ENCODE results near the gene SLC22A23.

The SLC22A23 gene

DNA sequence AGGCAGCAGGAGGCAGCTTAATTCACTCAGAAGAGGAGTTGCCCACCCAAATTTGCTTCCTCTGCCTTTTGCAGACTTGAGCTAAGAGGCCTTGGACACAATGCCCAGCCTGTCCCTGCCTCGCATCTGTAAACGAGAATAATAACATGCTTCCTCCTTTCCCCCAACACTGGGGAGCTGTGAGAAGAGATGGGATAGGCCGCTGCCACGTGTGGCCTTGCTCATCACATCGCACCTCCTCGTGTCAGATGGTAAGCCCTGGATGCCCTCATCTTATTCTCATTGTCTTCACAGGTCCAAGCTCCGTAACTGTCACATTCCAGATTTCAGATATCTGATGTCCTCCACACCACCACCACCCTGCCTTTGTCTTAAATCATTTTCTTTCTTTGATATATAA, 216.3 kb downstream of the SLC22A23 start:
- no peaks in the 10 kb centered on the region for H3K36me3 ChIP-seq
- TF ChIP-seq Cebpa-rat (IDR thresholded peaks at IDR 0.05), result no peak
- H3K4me3 ChIP-seq, result no peak overlapping the region
- peaks cover 0 to 29% (median 11%) of the 10 kb centered on the region in 11 experiments; a peak in 14 of 22 replicates for H3K27me3 ChIP-seq
- peaks cover 18 to 34% (median 24%) of the 10 kb centered on the region in 10 experiments for H3K4me1 ChIP-seq
- no peaks in the 10 kb centered on the region for H3K9me3 ChIP-seq (replicated peaks in 1 of 11)
- H3K9ac ChIP-seq, result no peak overlapping the region
- no peaks in the 10 kb centered on the region for H4K20me1 ChIP-seq
- no peak overlapping the region for H3K27ac ChIP-seq
- no peak overlapping the region for H3K4me2 ChIP-seq

DNA sequence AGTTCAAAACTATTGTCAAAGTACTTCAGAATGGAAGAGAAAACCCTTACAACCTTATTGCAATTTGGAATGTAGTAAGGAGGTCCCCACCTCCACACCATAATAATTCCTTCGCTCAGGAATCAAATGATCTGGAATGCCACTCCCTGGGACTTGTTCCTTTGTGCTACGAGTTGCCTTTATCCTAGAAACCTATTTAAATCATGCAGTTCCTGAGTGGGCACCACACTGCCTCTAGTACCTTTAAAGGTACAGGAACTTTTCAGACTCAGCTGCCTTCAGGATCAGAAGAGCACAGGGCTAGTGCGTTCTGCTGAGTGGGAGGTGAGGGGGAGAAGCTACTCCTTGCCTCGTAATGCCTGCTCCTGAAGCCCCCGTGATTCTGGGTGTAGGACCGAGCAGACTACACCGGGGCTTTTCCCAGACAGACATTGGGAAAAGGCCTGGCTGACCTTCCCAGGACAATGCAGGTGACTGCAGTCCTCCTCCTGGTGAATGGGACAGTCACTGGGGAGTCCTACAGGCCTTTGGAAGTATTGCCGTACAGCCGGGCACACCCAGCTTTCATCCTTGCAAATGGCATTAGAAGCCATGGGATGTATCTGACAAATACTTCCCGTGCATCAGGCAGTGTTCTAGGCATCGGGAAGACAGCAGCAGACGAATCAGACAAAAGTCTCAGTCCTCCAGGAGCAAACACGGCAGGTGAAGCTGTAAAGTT, 217.6 kb downstream of the SLC22A23 start:
- H3K9me3 ChIP-seq (replicated peaks in 1 of 11), result no peaks in the 10 kb centered on the region
- no peak overlapping the region for H3K4me2 ChIP-seq
- H3K27me3 ChIP-seq, result peaks cover 0 to 41% (median 21%) of the 10 kb centered on the region in 11 experiments; a peak in 19 of 22 replicates
- H3K36me3 ChIP-seq, result no peaks in the 10 kb centered on the region
- no peak overlapping the region for H3K9ac ChIP-seq
- no peak overlapping the region for H3K4me3 ChIP-seq
- peaks cover 19 to 47% (median 26%) of the 10 kb centered on the region in 10 experiments for H3K4me1 ChIP-seq
- H4K20me1 ChIP-seq, result no peaks in the 10 kb centered on the region; a peak in 1 of 22 replicates
- TF ChIP-seq Cebpa-rat (IDR thresholded peaks at IDR 0.05), result no peak
- no peak overlapping the region for H3K27ac ChIP-seq

DNA sequence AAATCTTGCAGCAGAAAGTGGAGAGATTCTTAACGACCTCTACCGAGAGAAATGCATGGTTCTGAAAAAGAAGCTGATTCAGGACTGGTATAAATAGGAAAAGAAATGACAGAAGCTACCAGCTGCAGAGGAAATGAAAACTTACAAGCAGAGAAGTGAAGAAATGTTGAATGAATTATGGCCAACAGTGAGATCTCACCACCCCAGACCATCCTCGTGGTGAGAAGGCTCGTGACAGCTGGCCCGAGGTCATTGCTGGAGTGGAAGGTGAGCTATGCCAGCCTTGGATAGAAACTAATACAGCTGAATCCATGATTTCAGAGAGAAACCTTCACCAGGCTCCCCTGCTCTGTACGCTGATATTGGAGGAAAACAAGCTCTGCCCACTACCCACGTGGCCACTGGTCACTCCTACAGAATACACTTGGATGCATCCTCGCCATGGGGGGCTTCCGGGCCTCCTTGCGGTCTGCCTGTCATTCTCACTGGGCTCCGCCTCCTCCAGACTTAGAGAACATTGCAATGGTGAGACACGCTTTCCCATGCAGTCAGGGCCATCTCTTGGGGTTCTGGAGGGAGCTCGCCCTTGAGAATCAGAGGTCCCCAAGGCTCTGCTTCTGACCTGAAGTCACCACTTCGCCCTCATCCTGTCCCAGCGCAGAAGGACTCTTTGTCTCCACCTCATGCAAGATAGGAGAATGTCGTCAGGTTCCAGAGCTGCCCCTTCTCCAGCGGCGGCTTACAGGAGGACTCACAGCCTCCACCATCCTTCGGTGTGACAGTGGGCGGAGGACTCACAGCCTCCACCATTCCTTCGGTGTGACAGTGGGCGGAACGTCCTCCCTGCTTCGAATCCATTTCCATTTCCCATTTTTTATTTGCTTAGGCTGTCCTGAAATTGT, 218.8 kb downstream of the SLC22A23 start:
- Histone ChIP-seq H3K4me3 (no peak overlapping the region), H3K27me3 (peaks cover 6 to 53% (median 34%) of the 10 kb centered on the region in 11 experiments), H3K36me3 (no peaks in the 10 kb centered on the region), H3K4me1 (peaks cover 19 to 51% (median 26%) of the 10 kb centered on the region in 10 experiments), H4K20me1 (no peaks in the 10 kb centered on the region; a peak in 1 of 22 replicates), H3K27ac (peak overlapping the region in 3 of 11 experiments; percentile 23 to 46 (median 41); a peak in 5 of 22 replicates), H3K9ac (peak overlapping the region in 3 of 11 experiments; percentile 5 to 47 (median 11); a peak in 3 of 22 replicates), H3K9me3 (replicated peaks in 1 of 11) (no peaks in the 10 kb centered on the region), H3K4me2 (peak overlapping the region; percentile 31 to 79 (median 62))
- TF ChIP-seq Cebpa-rat (IDR thresholded peaks at IDR 0.05), result no peak

DNA sequence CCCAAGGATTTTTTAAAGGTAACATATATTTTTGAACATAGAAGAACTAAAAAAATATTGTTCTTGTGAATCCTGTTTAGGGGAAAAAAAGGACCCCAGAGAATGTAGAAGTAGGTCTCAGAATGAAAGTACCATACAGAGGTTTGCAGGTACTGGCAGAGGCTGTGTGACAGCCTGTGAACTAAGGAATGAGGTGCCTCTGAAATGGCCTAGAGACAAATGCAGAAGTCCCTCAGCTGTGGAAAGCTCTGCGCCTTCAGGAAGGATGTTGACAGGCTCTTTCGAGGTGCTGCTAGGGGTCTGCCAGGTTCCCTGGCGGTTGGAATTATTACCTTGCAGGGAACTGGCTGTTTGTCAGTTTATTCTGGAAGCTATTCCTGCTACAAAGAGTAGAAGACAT, 220.8 kb downstream of the SLC22A23 start:
- Histone ChIP-seq H3K27me3 (peaks cover 26 to 74% (median 54%) of the 10 kb centered on the region in 11 experiments), H3K36me3 (no peaks in the 10 kb centered on the region), H3K27ac (no peak overlapping the region), H3K9me3 (replicated peaks in 1 of 11) (no peaks in the 10 kb centered on the region; a peak in 1 of 22 replicates), H3K4me1 (peaks cover 19 to 51% (median 29%) of the 10 kb centered on the region in 10 experiments), H3K4me3 (no peak overlapping the region), H4K20me1 (peaks cover 0 to 16% (median 11%) of the 10 kb centered on the region in 11 experiments; a peak in 12 of 22 replicates), H3K9ac (no peak overlapping the region), H3K4me2 (peak overlapping the region in 9 of 11 experiments; percentile 4 to 79 (median 60); a peak in 7 of 22 replicates)
- TF ChIP-seq Cebpa-rat (IDR thresholded peaks at IDR 0.05), result no peak

DNA sequence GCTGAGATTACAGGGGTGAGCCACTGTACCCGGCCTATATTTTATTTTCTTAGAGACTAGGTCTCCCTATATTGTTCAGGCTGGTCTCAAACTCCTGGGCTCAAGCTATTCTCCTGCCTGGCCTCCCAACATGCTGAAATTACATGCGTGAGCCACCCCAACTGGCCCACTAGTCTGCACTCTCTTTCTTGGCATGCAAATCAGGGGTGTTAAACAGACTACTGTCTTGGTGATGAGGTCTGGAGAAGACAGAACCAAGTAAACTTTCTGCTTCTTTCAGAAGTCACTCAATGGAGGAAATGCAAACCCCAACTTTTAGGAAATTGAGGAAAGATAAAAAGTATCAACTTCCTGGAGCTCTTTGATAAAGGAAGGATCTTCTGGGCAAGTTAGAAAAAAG, 221.4 kb downstream of the SLC22A23 start:
- Histone ChIP-seq H3K27ac (no peak overlapping the region), H3K9ac (no peak overlapping the region), H3K4me2 (peak overlapping the region in 10 of 11 experiments; percentile 4 to 79 (median 40); a peak in 12 of 22 replicates), H3K9me3 (replicated peaks in 1 of 11) (no peaks in the 10 kb centered on the region; a peak in 1 of 22 replicates), H3K36me3 (no peaks in the 10 kb centered on the region), H3K27me3 (peaks cover 31 to 79% (median 59%) of the 10 kb centered on the region in 11 experiments), H3K4me1 (peaks cover 19 to 51% (median 30%) of the 10 kb centered on the region in 10 experiments), H3K4me3 (no peak overlapping the region), H4K20me1 (peaks cover 0 to 20% (median 14%) of the 10 kb centered on the region in 11 experiments; a peak in 12 of 22 replicates)
- no peak for TF ChIP-seq Cebpa-rat (IDR thresholded peaks at IDR 0.05)

DNA sequence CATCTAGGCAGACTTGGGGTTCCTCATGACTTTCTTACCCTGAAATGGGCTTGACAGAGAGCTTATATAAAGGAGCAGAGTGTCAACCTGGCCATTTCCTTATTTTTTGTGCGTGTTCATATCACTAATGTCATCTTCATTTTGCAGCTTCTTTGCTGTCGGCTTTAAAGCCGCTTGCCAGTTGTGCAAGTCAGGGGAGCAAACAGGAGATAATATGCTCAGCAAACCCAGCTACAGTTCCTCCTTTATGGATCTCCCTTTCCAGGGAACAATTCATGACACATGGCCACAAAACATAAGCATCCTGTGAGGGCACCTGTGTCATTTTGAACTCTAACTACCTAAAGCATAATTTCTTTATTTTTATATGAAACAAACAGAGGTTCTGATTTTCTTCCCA, 222.9 kb downstream of the SLC22A23 start:
- Histone ChIP-seq H3K27ac (no peak overlapping the region), H4K20me1 (peaks cover 0 to 33% (median 27%) of the 10 kb centered on the region in 11 experiments; a peak in 16 of 22 replicates), H3K4me3 (no peak overlapping the region), H3K4me2 (peak overlapping the region in 1 of 11 experiments; percentile 33; a peak in 1 of 22 replicates), H3K9ac (no peak overlapping the region), H3K9me3 (replicated peaks in 1 of 11) (no peaks in the 10 kb centered on the region; a peak in 1 of 22 replicates), H3K27me3 (peaks cover 47 to 95% (median 75%) of the 10 kb centered on the region in 11 experiments), H3K4me1 (peaks cover 28 to 62% (median 40%) of the 10 kb centered on the region in 10 experiments), H3K36me3 (no peaks in the 10 kb centered on the region)
- no peak for TF ChIP-seq Cebpa-rat (IDR thresholded peaks at IDR 0.05)

DNA sequence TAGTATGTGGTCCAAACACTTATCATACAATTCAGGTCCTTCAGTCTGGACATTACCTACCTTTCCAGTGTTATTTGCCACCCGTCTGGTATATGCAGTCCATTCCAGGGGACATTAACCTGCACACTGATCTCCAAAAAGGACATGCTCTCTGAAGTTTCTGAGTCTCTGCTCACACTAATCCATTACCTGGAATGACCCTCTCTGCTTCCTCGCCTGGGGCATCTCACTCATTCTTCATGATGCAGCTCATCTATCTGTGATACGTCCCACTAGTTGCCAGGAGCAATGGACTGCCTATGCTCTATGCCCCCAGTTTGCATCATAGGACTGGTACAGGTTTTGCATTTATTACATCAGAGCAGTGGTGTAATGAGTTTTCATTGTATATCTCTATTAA, 223.5 kb downstream of the SLC22A23 start:
- no peak overlapping the region for H3K4me3 ChIP-seq
- H3K27ac ChIP-seq, result no peak overlapping the region
- H3K27me3 ChIP-seq, result peaks cover 53 to 98% (median 80%) of the 10 kb centered on the region in 11 experiments
- H3K9me3 ChIP-seq (replicated peaks in 1 of 11), result no peaks in the 10 kb centered on the region; a peak in 1 of 22 replicates
- H3K36me3 ChIP-seq, result no peaks in the 10 kb centered on the region
- no peak overlapping the region for H3K9ac ChIP-seq
- TF ChIP-seq Cebpa-rat (IDR thresholded peaks at IDR 0.05), result no peak
- peaks cover 31 to 60% (median 42%) of the 10 kb centered on the region in 10 experiments for H3K4me1 ChIP-seq
- H4K20me1 ChIP-seq, result peaks cover 0 to 36% (median 29%) of the 10 kb centered on the region in 11 experiments; a peak in 16 of 22 replicates
- H3K4me2 ChIP-seq, result no peak overlapping the region

DNA sequence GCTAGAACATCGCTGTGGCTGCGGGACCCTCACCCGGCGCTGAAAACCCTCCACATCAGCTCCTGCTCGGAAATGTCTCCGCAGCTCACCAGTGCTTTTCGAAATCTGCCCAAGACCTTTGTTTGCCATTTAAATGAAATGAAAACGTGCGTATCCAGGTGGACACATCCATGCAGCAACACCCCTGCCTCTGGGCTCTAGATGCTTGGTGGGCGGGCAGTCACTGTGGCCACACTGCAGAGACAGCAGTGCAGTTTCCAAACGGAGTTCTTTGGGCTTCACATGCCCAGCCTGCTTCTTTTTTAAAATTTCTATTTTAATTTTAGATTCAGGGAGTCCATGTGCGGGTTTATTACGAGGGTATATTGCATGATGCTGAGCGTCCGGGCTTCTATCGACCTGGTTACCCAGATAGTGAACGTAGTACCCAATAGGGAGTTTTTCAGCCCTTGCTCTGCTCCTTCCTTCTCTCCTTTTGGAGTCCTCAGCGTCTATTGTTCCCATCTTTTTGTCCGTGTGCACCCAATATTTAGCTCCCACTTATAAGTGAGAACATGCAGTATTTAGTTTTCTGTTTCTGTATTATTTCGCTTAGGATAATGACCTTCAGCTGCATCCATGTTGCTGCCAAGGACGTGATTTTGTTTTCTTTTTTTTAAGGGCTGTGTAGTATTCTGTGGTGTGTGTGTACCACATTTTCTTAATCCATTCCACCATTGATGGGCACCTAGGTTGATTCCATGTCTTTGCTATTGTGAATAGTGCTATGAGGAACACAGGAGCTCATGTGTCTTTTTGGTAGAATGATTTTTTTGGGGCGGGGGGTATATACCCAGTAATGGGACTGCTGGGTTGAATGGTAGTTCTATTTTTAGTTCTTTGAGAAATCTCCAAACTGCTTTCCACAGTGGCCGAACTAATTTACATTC, 224.6 kb downstream of the SLC22A23 start:
- Histone ChIP-seq H3K27me3 (peaks cover 63 to 99% (median 90%) of the 10 kb centered on the region in 11 experiments), H3K9me3 (replicated peaks in 1 of 11) (no peaks in the 10 kb centered on the region; a peak in 1 of 22 replicates), H3K4me1 (peaks cover 31 to 60% (median 42%) of the 10 kb centered on the region in 10 experiments), H3K27ac (no peak overlapping the region), H3K36me3 (no peaks in the 10 kb centered on the region), H3K9ac (no peak overlapping the region), H4K20me1 (peaks cover 0 to 46% (median 40%) of the 10 kb centered on the region in 11 experiments; a peak in 17 of 22 replicates), H3K4me3 (no peak overlapping the region), H3K4me2 (no peak overlapping the region)
- no peak for TF ChIP-seq Cebpa-rat (IDR thresholded peaks at IDR 0.05)

Data from BLaER1 treated with 17β-estradiol and CSF1 and Interleukin-3, amounts not matched to agents 10 nM and 100 nM (cell line).